ENCODE measurements around the gene LRRC41.
A peak's percentile ranks its signal among the peaks of the same experiment; 100 is the strongest.
"Not testable (repeated sequence)": the region's sequence is repeated elsewhere in the genome, so short reads cannot be mapped to it uniquely, and the experiment has no call there.

The LRRC41 gene, protein sequence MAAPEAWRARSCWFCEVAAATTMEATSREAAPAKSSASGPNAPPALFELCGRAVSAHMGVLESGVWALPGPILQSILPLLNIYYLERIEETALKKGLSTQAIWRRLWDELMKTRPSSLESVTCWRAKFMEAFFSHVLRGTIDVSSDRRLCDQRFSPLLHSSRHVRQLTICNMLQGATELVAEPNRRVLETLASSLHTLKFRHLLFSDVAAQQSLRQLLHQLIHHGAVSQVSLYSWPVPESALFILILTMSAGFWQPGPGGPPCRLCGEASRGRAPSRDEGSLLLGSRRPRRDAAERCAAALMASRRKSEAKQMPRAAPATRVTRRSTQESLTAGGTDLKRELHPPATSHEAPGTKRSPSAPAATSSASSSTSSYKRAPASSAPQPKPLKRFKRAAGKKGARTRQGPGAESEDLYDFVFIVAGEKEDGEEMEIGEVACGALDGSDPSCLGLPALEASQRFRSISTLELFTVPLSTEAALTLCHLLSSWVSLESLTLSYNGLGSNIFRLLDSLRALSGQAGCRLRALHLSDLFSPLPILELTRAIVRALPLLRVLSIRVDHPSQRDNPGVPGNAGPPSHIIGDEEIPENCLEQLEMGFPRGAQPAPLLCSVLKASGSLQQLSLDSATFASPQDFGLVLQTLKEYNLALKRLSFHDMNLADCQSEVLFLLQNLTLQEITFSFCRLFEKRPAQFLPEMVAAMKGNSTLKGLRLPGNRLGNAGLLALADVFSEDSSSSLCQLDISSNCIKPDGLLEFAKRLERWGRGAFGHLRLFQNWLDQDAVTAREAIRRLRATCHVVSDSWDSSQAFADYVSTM

DNA sequence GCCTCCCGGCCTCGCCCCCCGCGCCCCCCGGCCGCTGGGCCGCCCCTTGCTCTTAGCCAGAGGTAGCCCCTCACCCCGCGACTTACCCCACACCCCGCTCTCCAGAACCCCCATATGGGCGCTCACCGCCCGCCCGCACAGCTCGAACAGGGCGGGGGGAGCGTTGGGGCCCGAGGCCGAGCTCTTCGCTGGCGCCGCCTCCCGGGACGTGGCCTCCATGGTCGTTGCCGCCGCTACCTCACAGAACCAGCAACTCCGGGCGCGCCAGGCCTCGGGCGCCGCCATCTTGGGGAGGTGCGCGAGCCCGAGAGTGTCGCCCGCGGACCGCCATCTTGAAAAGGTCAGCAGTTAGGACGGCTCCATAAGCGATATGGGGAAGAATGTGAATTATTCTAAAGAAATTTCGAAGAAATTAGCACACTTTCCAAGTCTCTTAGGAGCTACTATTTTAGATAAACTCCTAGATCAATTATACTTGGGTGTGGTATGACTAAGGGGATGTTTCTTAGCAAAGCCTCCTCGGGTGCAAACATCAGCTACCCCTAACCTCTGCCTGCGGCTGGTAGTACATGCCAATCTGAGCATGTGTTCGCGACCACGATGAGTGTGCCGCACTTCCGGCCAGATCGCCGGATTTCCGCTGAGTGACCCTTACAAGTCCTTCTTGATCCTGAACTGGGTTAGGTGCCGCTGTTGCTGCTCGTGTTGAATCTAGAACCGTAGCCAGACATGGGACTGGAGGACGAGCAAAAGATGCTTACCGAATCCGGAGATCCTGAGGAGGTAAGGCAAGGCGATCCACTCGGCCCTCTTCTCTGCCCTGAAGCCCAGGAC lies at the start of gene LRRC41, which contains the start of gene UQCRH:
Gene LRRC41, minus strand, starts transcription at position 579 of the 834 bp plus-strand sequence. Its CDS starts 294 bp downstream, at position 285.
Gene UQCRH, plus strand, starts transcription at position 661 of the 834 bp plus-strand sequence. Its CDS starts 69 bp downstream, at position 730.
- peak; percentile 93 for DNase-seq

DNA sequence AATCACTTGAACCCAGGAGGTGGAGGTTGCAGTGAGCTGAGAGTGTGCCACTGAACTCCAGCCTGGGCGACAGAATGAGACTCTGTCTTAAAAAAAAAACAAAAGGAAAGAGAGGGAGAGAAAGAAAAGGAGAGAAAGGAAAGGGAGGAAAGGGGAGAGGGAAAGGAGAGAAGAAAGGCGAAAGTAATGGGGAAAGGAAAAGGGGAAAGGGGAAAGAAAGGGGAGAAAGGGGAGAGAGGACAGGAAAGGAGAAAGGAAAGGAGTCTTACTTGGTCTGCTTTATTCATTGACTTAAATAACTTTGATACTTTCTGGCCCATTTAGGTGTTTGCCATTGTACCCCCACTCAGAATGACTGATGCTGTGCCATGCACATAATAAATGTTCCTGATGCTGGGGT lies 48.9 kb upstream of the LRRC41 start:
- no peak for DNase-seq

DNA sequence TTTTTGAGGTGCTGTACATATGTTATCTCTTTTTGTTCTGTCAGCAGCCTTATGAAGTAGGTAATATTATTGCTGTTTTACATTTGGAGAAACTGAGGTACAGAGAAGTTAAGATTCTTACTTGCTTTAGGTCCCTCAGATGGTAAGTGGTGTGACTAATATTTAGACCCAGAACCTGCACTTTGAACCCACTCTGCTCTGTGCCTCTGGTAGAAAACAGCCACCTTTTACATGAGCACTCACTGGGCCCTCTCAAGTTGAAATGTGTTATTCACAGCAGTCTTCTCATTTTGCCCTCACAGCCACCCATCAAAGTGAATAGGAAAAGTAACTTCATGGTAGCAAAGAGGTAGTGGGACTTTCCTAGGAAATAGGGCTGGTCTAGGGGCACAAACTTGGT lies 41.9 kb upstream of the LRRC41 start:
- DNase-seq, result no peak

DNA sequence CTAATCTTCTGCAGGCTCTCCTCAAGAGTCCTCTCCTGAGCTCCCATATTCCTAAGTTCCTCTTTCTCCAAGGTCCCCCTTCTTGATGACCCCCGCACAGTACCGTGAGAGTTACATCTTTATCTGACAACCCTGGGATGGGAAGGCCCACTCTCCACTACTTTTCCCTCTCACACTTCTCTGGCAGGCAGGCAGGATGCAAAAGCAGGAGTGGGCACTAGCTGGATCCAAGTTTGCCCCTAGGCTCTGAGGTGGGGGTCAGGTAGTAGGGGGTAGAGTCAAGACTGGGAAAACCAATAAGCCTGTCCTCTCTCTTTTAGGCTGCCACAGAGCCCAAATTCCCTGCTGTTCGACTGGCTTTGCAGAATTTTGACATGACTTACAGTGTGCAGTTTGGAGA lies 41.1 kb upstream of the LRRC41 start:
- DNase-seq, result no peak

DNA sequence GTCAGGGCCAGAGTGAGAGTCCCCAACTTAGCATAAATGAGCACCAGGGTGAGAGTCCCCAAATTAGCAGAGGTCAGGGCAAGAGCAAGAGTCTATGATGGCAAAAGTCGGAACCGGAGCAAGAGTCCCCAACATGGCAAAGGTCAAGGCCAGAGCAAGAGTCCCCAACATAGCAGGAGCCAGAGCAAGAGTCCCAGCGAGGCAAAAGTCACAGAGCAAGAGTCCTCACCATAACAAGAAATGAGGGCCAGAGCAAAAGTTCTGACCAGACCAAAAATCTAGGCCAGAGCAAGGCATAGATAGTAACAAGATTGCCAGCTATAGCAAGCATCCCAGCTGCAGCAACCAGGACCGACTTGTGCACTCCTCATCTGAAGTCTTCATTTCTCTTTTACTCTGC lies 40.3 kb upstream of the LRRC41 start:
- no peak for DNase-seq

DNA sequence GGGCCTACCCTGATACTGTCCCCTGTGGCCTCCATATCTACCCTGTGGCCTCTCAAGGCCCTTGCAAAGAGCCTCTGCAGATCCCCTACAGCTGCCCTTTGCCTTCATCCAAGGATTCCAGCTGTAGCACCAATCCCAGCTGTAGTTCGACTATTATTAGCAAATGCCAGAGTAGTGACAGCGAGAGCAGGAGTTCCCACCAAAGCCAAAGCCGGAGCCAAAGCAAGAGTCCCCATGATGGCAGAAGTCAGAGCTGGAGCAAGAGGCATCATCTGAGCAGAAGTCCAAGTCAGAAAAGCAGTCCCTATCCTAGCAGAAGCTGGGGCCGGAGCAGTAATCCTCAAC lies 39.9 kb upstream of the LRRC41 start:
- no peak for DNase-seq

DNA sequence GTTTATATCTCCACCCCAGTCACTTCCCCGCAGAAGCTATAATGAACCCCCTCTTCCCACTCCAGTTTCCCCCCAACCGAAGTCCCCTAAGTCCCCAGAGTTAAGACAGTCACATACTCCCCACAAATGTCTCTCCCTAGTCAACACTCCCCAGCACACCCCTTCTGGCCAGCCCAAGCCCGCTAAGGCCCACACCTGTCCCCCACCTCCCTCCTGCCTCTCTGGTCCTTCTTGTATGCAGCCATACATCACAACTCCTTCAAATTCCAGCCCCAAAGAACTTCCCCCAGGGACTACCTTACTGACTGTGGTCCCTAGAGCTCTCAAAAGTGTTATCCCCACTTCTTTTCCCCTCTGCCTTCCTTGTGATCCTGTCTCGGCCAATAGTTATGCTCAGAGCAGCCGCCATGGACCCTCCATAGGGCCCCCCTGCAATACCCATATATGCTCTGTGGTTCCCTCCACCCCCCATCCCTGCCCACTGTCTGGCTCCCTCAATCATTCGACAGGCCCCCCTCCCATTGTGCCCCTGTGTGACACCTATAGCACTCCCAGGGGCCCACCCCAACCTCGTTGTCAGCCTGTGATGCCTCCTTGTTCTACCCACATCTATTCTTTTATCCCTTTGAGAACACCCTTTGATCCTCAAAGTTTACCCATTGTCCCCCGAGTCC lies 39.4 kb upstream of the LRRC41 start:
- DNase-seq, result no peak

DNA sequence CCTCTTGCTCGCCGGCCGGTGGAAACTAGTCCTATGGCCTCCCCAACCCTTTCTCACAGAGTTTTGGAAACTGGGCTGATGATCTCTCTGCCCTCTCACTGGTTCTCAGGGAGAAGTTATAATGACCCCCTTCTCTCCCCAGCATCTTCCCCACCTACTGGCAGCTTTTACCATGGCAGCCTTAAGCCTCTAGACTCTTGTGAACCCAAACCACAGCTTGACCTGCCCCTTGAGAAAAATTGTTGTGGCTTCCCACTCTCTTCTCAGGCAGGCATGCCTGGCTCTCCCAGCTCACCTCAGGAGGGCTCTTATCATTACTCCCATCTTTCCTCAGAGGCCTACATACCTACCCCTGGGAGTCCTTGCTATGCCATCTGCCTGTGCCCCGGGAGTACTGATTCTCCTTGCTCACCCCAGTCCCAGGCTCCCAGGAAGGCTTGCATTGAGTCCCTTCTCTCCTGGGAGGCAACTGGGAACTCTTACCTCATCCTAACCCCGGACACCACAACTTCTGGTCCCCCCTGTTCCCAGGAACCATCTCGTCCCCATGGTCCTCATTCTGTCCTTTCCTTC lies 38.8 kb upstream of the LRRC41 start:
- DNase-seq, result no peak

DNA sequence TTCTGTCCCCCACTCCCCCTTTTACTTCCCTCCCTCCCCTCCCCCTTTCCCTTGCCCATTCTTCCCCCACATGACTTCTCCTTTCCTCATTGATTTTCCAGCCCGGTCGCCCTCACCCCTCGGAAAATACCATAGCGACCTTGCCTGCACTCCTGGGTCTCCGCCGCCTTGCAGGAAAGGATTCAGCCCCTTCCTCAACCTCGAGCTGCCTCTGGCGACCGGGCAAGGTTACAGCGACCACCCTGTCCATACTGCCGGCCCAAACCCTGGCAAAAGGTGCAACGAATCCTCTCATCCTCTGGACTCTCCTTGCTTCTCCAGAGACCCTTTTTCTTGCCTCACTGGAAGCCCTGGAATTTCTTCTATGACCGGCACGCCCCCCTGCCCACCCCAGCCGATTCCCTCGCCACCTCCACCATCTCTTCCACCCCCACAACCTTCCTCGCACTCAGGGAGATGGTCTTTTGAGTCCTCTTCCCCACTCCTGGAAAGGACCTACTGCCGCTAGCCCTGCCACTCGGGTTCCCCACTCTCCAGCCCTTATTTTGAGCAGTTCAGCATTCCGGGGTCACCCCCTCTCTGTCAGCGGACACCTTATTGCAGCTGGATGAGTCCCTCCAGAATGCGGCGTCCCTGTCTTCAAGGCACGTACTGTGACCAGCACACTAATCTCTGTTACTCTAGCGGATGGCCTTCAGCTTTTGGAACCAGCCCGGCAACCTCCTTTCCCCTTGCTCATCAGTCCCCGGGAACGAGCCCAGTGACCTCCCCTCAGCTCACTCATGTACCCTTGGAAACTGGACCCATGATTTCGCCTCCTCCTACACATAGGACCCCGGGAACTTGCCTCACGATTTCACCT lies 38.0 kb upstream of the LRRC41 start:
- no peak for DNase-seq

DNA sequence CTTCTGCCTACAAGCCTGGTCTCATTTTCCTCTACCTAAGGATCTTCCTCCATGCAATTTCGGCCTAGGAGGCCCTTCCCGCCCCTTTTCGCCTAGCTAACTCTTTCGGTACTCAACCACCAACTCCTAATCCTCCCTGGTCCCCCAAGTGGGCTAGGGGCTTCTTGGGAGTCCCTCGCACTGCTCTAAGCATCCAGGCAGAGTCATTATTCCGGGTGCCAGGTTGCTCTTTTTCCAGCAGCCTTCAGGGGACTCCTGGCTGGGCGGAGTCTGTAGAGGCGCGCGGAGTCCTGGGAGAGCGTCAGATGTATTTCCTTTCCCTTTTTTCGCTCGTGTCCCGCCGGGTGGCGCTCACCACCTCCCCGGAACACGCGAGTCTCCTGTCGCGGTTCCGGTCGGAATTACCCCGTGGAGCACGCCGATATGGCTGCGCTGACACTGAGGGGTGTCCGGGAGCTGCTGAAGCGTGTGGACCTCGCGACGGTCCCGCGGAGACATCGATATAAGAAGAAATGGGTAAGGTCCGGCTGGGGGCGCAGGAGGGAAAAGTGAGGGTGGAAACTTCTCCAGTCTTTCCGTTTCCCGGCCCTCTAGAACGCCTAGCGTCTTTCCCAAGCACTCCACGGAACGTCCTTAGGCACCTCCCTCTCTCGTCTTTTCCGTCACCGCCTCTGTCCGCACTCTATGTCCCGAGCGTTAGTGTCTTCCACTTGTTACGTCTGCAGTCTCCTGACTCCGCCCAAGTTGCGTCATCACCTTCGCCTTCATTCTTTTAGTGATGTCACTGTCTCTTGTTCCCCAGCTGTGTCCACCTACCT lies 37.2 kb upstream of the LRRC41 start, which contains the start of gene NSUN4:
Gene NSUN4, plus strand, starts transcription at position 404 of the 818 bp plus-strand sequence. Its CDS starts 20 bp downstream, at position 424.
- DNase-seq, result peak; percentile 87

DNA sequence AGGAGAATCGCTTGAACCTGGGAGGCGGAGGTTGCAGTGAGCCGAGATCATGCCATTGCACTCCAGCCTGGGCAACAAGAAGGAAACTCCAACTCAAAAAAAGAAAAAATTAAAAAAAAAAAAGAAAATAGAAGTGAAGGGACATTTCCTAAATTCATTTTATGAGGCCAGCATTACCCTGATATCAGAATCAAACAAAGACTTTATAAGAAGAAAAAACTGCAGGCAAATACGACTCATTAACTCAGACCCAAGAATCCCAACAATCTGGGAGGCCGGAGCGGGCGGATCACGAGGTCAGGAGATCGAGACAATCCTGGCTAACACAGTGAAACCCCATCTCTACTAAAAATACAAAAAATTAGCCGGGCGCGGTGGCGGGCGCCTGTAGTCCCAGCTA lies 34.0 kb upstream of the LRRC41 start:
- DNase-seq, result not testable (repeated sequence)

DNA sequence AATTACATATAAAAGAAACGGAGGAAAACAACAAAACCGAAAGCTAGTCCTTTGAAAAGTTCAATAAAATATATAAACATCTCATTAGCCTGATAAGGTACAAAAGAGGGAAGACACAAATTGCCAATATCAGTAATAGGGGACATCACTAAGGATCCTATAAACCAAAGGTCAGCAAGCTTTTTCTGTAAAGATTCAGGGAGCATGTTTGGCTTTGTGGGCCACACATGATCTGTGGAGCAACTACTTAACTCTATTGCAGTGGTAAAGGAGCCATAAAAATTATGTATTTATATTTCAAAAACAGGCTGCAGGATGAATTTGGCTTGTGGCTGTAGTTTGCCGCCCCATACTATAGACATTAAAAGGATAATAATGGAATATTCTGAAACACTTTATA lies 31.7 kb upstream of the LRRC41 start:
- no peak for DNase-seq

DNA sequence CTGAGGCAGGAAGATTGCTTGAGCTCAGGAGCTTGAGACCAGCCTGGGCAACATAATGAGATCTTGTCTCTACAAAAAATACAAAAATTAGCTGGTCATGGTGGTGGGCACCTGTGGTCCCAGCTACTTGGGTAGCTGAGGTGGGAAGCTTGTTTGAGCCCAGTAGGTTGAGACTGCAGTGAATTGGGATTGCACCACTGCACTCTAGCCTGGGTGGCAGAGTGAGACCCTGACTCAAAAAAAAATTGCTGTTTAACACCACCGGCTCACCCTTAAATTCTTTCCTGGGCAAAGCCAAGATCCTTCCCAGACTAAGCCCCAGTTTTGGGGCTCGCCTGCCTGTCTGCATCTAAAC lies 30.6 kb upstream of the LRRC41 start:
- DNase-seq, result no peak

DNA sequence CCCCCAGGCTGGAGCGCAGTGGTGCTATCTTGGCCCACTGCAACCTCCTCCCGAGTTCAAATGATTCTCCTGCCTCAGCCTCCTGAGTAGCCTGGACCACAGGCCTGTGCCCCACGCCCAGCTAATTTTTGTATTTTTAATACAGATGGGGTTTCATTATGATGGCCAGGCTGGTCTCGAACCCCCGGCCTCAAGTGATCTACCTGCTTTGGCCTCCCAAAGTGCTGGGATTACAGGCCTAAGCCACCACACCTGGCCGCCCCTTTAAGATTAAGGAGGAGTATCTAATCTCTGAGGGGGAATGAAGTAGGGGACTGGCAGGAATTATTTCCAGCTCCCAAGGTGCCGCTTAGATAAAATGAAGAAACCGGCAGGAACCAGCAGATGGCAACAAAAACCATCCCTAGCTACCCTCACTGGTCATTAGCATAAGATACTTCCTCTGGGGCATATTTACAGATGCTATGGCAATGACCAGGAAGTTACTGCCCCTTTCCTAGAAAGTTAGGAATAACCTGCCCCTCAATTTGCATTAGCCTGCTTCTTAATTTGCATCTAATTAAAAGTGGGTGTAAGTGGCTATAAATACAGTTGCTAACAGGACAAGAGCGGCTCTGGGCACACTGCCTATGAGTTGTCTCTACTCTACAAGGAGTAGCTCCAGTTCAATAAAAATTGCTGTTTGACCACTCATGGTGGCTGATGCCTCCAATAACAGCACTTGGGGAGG lies 30.0 kb upstream of the LRRC41 start:
- DNase-seq, result no peak

DNA sequence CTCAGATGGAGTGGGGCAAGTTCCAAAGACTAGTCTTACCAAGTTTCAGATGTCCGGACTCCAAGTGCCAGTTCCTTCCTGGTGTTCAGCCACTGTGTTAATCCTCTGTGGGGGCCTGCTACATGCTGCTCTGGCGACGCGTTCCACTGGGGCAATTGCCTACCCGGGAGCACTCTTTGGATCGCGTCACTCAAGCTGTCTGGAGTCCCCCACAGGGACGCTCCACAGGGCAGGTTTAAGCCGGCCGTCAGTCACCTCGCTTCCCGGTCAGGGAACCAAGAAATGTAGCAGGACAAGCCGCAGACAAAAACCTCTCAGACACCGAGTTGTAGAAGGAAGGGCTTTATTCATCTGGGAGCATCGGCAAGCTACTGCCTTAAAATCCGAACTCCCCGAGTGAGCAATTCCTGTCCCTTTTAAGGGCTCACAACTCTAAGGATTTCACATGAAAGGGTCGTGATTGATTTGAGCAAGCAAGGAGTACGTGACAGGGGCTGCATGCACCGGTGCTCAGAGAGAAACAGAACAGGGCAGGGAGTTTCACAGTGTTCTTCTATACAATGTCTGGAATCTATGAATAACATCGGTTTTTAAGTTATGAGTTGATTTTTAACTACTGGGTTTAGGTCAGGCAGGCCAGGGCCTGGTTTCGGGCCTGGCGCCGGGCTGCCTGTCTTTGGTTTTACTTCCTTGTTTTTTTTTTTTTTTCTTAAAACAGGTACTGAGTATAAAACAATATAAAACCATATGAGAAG lies 28.5 kb upstream of the LRRC41 start:
- not testable (repeated sequence) for DNase-seq

DNA sequence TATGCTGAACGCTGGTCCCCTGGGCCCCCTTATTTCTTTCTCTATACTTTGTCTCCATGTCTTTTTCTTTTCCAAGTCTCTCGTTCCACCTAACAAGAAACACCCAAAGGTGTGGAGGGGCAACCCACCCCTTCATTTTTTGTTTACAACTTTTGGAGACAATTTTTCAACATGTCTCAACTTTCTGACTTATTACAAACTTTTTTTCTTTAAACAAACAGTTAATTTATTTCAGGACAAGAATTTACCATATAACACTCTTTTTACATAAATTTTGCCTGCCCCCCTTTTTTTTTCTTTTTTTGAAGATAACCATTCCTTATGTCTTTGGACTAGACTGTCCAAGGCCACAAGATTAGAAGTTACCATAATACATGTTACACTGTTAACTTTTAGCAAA lies 27.0 kb upstream of the LRRC41 start:
- not testable (repeated sequence) for DNase-seq

DNA sequence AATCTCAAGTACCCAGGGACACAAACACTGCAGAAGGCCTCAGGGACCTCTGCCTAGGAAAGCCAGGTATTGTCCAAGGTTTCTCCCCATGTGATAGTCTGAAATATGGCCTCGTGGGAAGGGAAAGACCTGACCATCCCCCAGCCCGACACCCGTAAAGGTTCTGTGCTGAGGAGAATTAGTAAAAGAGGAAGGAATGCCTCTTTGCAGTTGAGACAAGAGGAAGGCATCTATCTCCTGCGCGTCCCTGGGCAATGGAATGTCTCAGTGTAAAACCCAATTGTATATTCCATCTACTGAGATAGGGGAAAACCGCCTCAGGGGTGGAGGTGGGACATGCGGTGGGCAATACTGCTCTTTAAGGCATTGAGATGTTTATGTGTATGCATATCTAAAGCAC lies 26.4 kb upstream of the LRRC41 start:
- not testable (repeated sequence) for DNase-seq

DNA sequence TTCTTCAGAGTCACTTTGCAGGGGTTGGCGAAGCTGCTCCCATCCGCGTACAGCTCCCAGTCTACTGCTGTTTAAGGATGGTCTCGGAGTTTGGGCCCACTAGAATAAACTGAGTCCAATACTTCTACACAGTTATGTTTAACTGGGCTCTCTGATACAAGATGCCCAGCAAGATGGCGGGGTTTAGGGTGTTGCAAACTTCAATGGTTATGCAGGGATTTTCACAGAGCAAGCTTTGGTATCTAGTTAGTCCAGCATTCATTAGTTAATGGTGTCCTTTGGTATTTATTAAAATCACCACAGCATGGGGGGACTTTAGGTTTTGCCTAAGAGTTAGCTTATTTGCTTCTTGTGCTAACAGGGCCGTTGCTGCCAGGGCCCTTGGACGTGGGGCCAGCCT lies 24.8 kb upstream of the LRRC41 start:
- DNase-seq, result not testable (repeated sequence)
